ENCODE data around the gene CACNB2.

DNA sequence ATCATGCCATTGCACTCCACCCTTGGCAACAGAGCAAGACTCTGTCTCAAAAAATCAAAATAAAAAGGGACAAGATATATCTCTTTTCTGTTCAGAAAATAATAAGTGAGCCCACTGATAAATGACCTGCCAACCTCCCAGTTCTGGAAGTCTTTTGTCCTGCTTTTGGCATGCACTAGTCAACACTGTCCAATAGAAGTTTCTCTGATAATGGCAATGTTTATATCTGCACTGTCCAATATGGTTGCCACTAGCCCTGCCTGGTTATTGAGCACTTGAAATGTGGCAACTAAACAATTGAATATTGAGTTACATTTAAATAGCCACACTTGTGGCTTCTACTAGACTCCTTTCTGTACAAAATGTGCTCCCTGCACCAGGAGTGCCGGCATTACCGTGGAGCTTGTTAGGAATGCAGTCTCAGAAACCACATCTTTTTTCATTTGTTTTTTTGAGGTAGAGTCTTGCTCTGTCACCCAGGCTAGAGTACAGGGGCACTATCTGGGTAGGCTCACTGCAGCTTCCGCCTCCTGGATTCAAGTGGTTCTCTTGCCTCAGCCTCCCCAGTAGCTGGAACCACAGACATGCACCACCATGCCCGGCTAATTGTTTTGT, 229.7 kb downstream of the CACNB2 start:
- TF ChIP-seq GABPB1 (CRISPR knock-in tag; IDR thresholded peaks at IDR 0.05) (no peak), SP1 (CRISPR knock-in tag; conservative IDR thresholded peaks at IDR 0.05) (no peak), ZNF416 (CRISPR knock-in tag; IDR thresholded peaks at IDR 0.05) (no peak), CREM (CRISPR knock-in tag; IDR thresholded peaks at IDR 0.05) (no peak), ZNF532 (CRISPR knock-in tag; IDR thresholded peaks at IDR 0.05; ENCODE audit: borderline replicate concordance) (no peak), ELF4 (CRISPR knock-in tag; IDR thresholded peaks at IDR 0.05; ENCODE audit: low read depth) (no peak), NR2C2 (CRISPR knock-in tag; IDR thresholded peaks at IDR 0.05) (no peak), ZNF138 (CRISPR knock-in tag; conservative IDR thresholded peaks at IDR 0.05) (no peak), CREB1 (CRISPR knock-in tag; IDR thresholded peaks at IDR 0.05) (no peak)
- TF ChIP-seq, protein P1, sequence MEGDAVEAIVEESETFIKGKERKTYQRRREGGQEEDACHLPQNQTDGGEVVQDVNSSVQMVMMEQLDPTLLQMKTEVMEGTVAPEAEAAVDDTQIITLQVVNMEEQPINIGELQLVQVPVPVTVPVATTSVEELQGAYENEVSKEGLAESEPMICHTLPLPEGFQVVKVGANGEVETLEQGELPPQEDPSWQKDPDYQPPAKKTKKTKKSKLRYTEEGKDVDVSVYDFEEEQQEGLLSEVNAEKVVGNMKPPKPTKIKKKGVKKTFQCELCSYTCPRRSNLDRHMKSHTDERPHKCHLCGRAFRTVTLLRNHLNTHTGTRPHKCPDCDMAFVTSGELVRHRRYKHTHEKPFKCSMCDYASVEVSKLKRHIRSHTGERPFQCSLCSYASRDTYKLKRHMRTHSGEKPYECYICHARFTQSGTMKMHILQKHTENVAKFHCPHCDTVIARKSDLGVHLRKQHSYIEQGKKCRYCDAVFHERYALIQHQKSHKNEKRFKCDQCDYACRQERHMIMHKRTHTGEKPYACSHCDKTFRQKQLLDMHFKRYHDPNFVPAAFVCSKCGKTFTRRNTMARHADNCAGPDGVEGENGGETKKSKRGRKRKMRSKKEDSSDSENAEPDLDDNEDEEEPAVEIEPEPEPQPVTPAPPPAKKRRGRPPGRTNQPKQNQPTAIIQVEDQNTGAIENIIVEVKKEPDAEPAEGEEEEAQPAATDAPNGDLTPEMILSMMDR (IDR thresholded peaks at IDR 0.05) = no peak
- TF ChIP-seq, protein P2, sequence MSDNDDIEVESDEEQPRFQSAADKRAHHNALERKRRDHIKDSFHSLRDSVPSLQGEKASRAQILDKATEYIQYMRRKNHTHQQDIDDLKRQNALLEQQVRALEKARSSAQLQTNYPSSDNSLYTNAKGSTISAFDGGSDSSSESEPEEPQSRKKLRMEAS (CRISPR knock-in tag; IDR thresholded peaks at IDR 0.05) = no peak
